ENCODE measurements around the gene TUSC2. TPM values are rescaled to one million over a fixed set of nuclear protein-coding genes. Genes with fewer than 3 reads are reported as not detected.

Gene TUSC2
- total and polyA plus RNA-seq, 2 of the 13 experiments (the other 11 are each of a cell fraction or from before 2014, with no cell fraction given) = 36.7 to 39.1 TPM

DNA sequence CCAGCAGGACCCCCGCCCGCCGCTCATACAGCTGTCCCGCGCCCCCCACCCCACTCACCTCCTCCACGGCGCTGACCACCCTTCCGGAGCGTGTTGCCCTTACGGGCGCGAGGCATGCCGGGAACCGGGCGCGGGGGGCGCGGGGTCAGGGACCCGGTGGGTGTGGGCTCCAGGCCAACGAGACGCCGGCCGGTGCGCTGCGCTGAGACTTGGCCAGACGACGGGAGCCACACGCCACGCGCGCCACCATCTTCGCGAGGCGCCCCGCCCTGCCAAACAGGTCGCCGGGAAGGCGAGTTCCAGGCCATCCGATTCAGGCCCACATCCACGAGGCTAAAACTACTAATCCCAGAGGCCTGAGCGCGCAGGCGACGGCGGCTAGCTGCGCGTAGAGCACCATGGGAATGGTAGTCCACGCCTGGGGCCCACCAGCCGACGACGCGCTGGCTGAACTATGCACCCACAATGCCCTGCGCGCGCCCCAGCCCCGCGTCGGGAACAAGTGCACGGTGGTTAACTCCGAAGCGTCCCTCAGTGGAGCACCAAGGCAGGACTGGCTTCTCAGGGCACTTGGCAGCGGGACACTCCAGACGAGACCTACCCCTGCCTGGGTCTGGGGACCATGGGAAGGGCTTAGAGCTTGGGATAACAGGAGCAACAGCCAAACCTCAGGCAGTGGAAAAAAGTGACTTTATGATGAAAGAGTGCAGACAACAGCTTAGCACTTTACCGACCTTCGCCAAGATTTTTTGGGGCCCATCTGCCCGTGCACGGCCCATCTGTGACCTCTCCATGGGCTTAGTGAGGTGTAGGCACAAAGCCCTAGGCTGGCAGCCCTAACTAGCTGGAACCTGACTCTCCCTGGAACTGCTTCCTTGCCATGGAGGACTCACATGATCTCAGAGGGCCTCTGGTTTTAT is 35.6 kb downstream of the TUSC2 start, which contains the start of gene IFRD2 (continued):
- TF ChIP-seq, protein P1, sequence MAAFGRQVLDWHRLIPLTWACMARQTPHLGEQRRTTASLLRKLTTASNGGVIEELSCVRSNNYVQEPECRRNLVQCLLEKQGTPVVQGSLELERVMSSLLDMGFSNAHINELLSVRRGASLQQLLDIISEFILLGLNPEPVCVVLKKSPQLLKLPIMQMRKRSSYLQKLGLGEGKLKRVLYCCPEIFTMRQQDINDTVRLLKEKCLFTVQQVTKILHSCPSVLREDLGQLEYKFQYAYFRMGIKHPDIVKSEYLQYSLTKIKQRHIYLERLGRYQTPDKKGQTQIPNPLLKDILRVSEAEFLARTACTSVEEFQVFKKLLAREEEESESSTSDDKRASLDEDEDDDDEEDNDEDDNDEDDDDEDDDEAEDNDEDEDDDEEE (CRISPR knock-in tag; IDR thresholded peaks at IDR 0.05) = 0 out of 2 replicates have a peak, but pooled peaks have one; percentile 32
- TF ChIP-seq MTA3 (CRISPR knock-in tag; IDR thresholded peaks at IDR 0.05) (no peak), ETV5 (CRISPR knock-in tag; IDR thresholded peaks at IDR 0.05; ENCODE audit: borderline replicate concordance) (no peak), KLF15 (CRISPR knock-in tag; IDR thresholded peaks at IDR 0.05; ENCODE audit: borderline replicate concordance) (no peak), NFE2L2 (IDR thresholded peaks at IDR 0.05; ENCODE audit: low read length) (peak; percentile 26; the same call in 1 of the 2 replicates), ZNF670 (CRISPR knock-in tag; IDR thresholded peaks at IDR 0.05; ENCODE audit: borderline replicate concordance) (peak; percentile 88; the same call in 1 of the 2 replicates), ZMYM3 (CRISPR knock-in tag; IDR thresholded peaks at IDR 0.05) (no peak; the same call in 1 of the 2 replicates), FOXK2 (IDR thresholded peaks at IDR 0.05) (no peak; the same call in 1 of the 2 replicates), SSRP1 (CRISPR knock-in tag; IDR thresholded peaks at IDR 0.05) (peak; percentile 70; the same call in 1 of the 2 replicates), ZNF792 (CRISPR knock-in tag; IDR thresholded peaks at IDR 0.05) (no peak), NFIC (IDR thresholded peaks at IDR 0.05; ENCODE audit: low read length) (no peak), ZNF841 (CRISPR knock-in tag; IDR thresholded peaks at IDR 0.05; ENCODE audit: borderline replicate concordance) (no peak), ZNF775 (CRISPR knock-in tag; IDR thresholded peaks at IDR 0.05; ENCODE audit: borderline replicate concordance) (no peak), CCDC6 (CRISPR knock-in tag; IDR thresholded peaks at IDR 0.05) (no peak), ZNF546 (CRISPR knock-in tag; conservative IDR thresholded peaks at IDR 0.05) (no peak), RAD51 (IDR thresholded peaks at IDR 0.05; ENCODE audit: borderline replicate concordance) (no peak), RBM39 (IDR thresholded peaks at IDR 0.05; ENCODE audit: low read depth, low read length, poor library complexity, severe bottlenecking) (no peak), TCF7 (IDR thresholded peaks at IDR 0.05; ENCODE audit: low read depth) (no peak), SOX6 (IDR thresholded peaks at IDR 0.05) (no peak), SOX6 (CRISPR knock-in tag; IDR thresholded peaks at IDR 0.05) (peak; percentile 67), XRCC5 (optimal IDR thresholded peaks at IDR 0.05; ENCODE audit: low read length) (peak; percentile 86), SOX13 (IDR thresholded peaks at IDR 0.05) (no peak), SOX13 (CRISPR knock-in tag; conservative IDR thresholded peaks at IDR 0.05 in 1 of 2, IDR thresholded peaks at IDR 0.05 in 1 of 2) (peak in 1 of 2 experiments; percentile 22; a peak in 2 of 4 replicates), KAT7 (CRISPR knock-in tag; IDR thresholded peaks at IDR 0.05; ENCODE audit: borderline replicate concordance) (no peak)
- TF ChIP-seq, protein P2, sequence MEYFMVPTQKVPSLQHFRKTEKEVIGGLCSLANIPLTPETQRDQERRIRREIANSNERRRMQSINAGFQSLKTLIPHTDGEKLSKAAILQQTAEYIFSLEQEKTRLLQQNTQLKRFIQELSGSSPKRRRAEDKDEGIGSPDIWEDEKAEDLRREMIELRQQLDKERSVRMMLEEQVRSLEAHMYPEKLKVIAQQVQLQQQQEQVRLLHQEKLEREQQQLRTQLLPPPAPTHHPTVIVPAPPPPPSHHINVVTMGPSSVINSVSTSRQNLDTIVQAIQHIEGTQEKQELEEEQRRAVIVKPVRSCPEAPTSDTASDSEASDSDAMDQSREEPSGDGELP (IDR thresholded peaks at IDR 0.05; ENCODE audit: borderline replicate concordance, low read depth) = peak; percentile 51; the same call in 1 of the 2 replicates
- TF ChIP-seq, protein P3, sequence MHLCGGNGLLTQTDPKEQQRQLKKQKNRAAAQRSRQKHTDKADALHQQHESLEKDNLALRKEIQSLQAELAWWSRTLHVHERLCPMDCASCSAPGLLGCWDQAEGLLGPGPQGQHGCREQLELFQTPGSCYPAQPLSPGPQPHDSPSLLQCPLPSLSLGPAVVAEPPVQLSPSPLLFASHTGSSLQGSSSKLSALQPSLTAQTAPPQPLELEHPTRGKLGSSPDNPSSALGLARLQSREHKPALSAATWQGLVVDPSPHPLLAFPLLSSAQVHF (CRISPR knock-in tag; IDR thresholded peaks at IDR 0.05) = no peak; the same call in 1 of the 2 replicates
- TF ChIP-seq, protein P4, sequence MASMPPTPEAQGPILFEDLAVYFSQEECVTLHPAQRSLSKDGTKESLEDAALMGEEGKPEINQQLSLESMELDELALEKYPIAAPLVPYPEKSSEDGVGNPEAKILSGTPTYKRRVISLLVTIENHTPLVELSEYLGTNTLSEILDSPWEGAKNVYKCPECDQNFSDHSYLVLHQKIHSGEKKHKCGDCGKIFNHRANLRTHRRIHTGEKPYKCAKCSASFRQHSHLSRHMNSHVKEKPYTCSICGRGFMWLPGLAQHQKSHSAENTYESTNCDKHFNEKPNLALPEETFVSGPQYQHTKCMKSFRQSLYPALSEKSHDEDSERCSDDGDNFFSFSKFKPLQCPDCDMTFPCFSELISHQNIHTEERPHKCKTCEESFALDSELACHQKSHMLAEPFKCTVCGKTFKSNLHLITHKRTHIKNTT (CRISPR knock-in tag; IDR thresholded peaks at IDR 0.05) = peak; percentile 99; the same call in 1 of the 2 replicates

Measured in HepG2 (cell line).